OCI-M1 (cell line): ENCODE data around the gene USF2.
A peak's percentile ranks its signal among the peaks of the same experiment; 100 is the strongest.

Experiments
- DNase-seq: peaks from one replicate; lab custom pipeline; 2025; lab: John Stamatoyannopoulos, UW

Gene USF2

GRCh38 chr19:35298561-35298972 is 29.8 kb downstream of the USF2 start:
- no peak for DNase-seq

- DNase-seq: no peak
Observed at GRCh38 chr19:35299523-35300338, 31.0 kb downstream of the USF2 start.

GRCh38 chr19:35300339-35300649 is 31.5 kb downstream of the USF2 start:
- no peak for DNase-seq

- DNase-seq: no peak
Observed at GRCh38 chr19:35301961-35302360, 33.2 kb downstream of the USF2 start.

GRCh38 chr19:35302446-35302845 is 33.7 kb downstream of the USF2 start:
- no peak for DNase-seq

GRCh38 chr19:35303357-35303915 is 34.7 kb downstream of the USF2 start:
- no peak for DNase-seq

GRCh38 chr19:35304036-35304435 is 35.3 kb downstream of the USF2 start:
- DNase-seq: no peak

- DNase-seq: no peak
Observed at GRCh38 chr19:35305181-35305580, 36.4 kb downstream of the USF2 start.

- peak; percentile 54 for DNase-seq
Observed at GRCh38 chr19:35306473-35307246, 37.9 kb downstream of the USF2 start.

GRCh38 chr19:35307931-35308330 is 39.2 kb downstream of the USF2 start:
- no peak for DNase-seq

GRCh38 chr19:35308910-35309309 is 40.1 kb downstream of the USF2 start:
- no peak for DNase-seq

GRCh38 chr19:35309481-35310279 is 40.9 kb downstream of the USF2 start:
- DNase-seq: no peak

GRCh38 chr19:35310331-35310730 is 41.6 kb downstream of the USF2 start:
- no peak for DNase-seq

GRCh38 chr19:35310811-35311465 is 42.2 kb downstream of the USF2 start:
- DNase-seq: no peak

GRCh38 chr19:35311901-35312665 is 43.3 kb downstream of the USF2 start:
- no peak for DNase-seq

- DNase-seq: no peak
Observed at GRCh38 chr19:35313587-35313986, 44.8 kb downstream of the USF2 start.

GRCh38 chr19:35314031-35314430 is 45.3 kb downstream of the USF2 start:
- no peak for DNase-seq

- no peak for DNase-seq
Observed at GRCh38 chr19:35314858-35315470, 46.2 kb downstream of the USF2 start.

- DNase-seq: no peak
Observed at GRCh38 chr19:35315883-35316282, 47.1 kb downstream of the USF2 start.

- DNase-seq: no peak
Observed at GRCh38 chr19:35316560-35316959, 47.8 kb downstream of the USF2 start.
